ENCODE data around the gene COX7A1.
"Not testable (repeated sequence)": the region's sequence is repeated elsewhere in the genome, so short reads cannot be mapped to it uniquely, and the experiment has no call there.

The COX7A1 gene

DNA sequence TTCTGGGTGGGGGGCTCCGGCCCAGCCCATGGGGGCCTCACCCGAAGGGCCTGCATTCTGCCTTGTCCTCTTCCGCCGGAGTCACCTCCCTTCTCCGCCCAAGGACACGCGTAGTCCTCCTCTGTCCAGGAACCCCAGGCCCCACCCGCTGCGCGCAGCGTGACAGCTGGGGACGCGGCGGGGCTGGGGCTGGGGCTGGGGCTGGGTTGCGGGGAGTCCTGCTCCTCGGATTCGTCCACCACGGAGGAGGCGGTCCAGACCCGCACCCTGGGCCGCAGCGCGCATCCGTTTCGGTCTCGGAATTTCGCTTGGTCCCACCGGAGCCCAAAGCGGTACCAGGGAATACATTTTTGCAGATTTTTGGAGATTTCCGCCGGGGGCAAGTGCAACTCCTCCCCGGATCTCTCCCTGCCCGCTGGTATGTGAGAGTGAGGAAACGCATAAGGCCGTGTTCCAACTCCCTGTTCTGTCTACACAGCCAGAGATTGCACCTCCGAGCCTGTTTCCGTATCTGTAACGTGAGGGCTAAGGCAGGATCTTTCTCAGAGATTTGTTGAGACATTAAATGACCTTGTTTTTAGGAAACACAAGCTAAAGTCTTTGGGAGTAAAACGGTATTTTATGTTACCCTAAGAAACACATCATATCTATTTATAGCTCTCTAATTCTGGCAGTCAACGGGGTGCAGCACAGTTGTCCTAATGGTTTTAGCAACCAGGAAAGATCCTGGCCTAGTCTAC, at the start of gene COX7A1:
Gene COX7A1, minus strand, starts transcription at position 96 of the 740 bp plus-strand sequence. Its CDS starts 40 bp downstream, at position 56.
- no peaks in the 10 kb centered on the region for H3K27me3 ChIP-seq (ENCODE audit: control insufficient read depth, insufficient read depth, low read length)
- no CpG with 5 or more reads among the region's 40 CpGs for WGBS (ENCODE audit: insufficient coverage, insufficient read length)
- H3K36me3 ChIP-seq (ENCODE audit: control insufficient read depth, insufficient read depth, low read length), result peaks cover 14% of the 10 kb centered on the region; the same call in 1 of the 2 replicates
- H3K4me3 ChIP-seq (ENCODE audit: low read length), result no peak within 1 kb of the TSS
- H3K9me3 ChIP-seq (ENCODE audit: control insufficient read depth, insufficient read depth, low read length), result no peaks in the 10 kb centered on the region
- H3K4me1 ChIP-seq (ENCODE audit: control insufficient read depth, insufficient read depth, low read length), result no peaks in the 10 kb centered on the region
- no peak within 1 kb of the TSS for H3K27ac ChIP-seq (ENCODE audit: low read length)
- DNase-seq (ENCODE audit: low read depth, low spot score), result no peak

DNA sequence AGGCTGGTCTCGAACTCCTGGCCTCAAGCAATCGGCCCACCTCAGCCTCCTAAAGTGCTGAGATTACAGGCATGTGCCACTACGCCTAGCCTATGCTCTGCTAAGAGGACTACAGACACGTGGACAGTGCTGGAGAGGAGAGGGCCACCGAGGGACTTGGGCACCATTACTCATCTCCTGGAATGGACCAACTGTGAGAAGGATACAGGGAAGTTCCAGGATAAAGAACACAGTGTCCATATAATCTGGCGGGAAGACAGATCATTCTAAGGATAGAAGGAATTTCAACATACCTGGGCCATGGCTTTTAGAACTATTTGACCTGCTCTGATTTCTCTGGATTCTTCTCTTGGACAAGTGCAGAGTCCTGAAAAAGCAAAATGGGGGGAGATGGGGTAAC, 49.4 kb upstream of the COX7A1 start:
- Histone ChIP-seq H3K27me3 (ENCODE audit: control insufficient read depth, insufficient read depth, low read length) (no peaks in the 10 kb centered on the region), H3K4me1 (ENCODE audit: control insufficient read depth, insufficient read depth, low read length) (no peaks in the 10 kb centered on the region), H3K27ac (ENCODE audit: low read length) (no peak overlapping the region), H3K36me3 (ENCODE audit: control insufficient read depth, insufficient read depth, low read length) (no peaks in the 10 kb centered on the region), H3K9me3 (ENCODE audit: control insufficient read depth, insufficient read depth, low read length) (no peaks in the 10 kb centered on the region), H3K4me3 (ENCODE audit: low read length) (no peak overlapping the region)
- no CpG with 5 or more reads among the region's 6 CpGs for WGBS (ENCODE audit: insufficient coverage, insufficient read length)
- no peak for DNase-seq (ENCODE audit: low read depth, low spot score)

DNA sequence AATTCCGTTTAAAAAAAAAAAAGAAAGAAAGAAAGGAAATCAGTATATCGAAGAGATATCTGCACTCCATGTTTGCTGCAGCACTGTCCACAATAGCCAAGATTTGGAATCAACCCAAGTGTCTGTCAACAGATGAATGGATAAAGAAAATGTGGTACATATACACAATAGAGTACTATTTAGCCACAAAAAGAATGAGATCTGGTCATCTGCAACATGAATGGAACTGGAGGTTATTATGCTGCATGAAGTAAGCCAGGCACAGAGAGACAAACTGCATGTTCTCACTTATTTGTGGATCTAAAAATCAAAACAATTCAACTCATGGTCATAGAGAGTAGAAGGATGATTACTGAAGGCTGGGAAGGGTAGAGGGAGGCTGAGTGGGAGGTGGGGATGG, 45.9 kb upstream of the COX7A1 start:
- H3K9me3 ChIP-seq (ENCODE audit: control insufficient read depth, insufficient read depth, low read length), result no peaks in the 10 kb centered on the region
- no CpG with 5 or more reads among the region's 2 CpGs for WGBS (ENCODE audit: insufficient coverage, insufficient read length)
- H3K4me1 ChIP-seq (ENCODE audit: control insufficient read depth, insufficient read depth, low read length), result no peaks in the 10 kb centered on the region
- no peaks in the 10 kb centered on the region for H3K36me3 ChIP-seq (ENCODE audit: control insufficient read depth, insufficient read depth, low read length)
- H3K27ac ChIP-seq (ENCODE audit: low read length), result no peak overlapping the region
- H3K27me3 ChIP-seq (ENCODE audit: control insufficient read depth, insufficient read depth, low read length), result no peaks in the 10 kb centered on the region
- DNase-seq (ENCODE audit: low read depth, low spot score), result no peak
- no peak overlapping the region for H3K4me3 ChIP-seq (ENCODE audit: low read length)

GRCh38 chr19:36196249-36196648, 44.0 kb upstream of the COX7A1 start:
- no peaks in the 10 kb centered on the region for H3K9me3 ChIP-seq (ENCODE audit: control insufficient read depth, insufficient read depth, low read length)
- DNase-seq (ENCODE audit: low read depth, low spot score), result no peak
- no peak overlapping the region for H3K27ac ChIP-seq (ENCODE audit: low read length)
- H3K4me3 ChIP-seq (ENCODE audit: low read length), result no peak overlapping the region
- no CpG with 5 or more reads among the region's 2 CpGs for WGBS (ENCODE audit: insufficient coverage, insufficient read length)
- no peaks in the 10 kb centered on the region for H3K36me3 ChIP-seq (ENCODE audit: control insufficient read depth, insufficient read depth, low read length)
- H3K4me1 ChIP-seq (ENCODE audit: control insufficient read depth, insufficient read depth, low read length), result no peaks in the 10 kb centered on the region
- H3K27me3 ChIP-seq (ENCODE audit: control insufficient read depth, insufficient read depth, low read length), result no peaks in the 10 kb centered on the region

- H3K36me3 ChIP-seq (ENCODE audit: control insufficient read depth, insufficient read depth, low read length); H3K9me3 ChIP-seq (ENCODE audit: control insufficient read depth, insufficient read depth, low read length); DNase-seq (ENCODE audit: low read depth, low spot score); H3K4me3 ChIP-seq (ENCODE audit: low read length); H3K27me3 ChIP-seq (ENCODE audit: control insufficient read depth, insufficient read depth, low read length); H3K4me1 ChIP-seq (ENCODE audit: control insufficient read depth, insufficient read depth, low read length); H3K27ac ChIP-seq (ENCODE audit: low read length): not testable (repeated sequence)
- no CpG with 5 or more reads among the region's 5 CpGs for WGBS (ENCODE audit: insufficient coverage, insufficient read length)
Measured at GRCh38 chr19:36186722-36187121, 34.5 kb upstream of the COX7A1 start.

DNA sequence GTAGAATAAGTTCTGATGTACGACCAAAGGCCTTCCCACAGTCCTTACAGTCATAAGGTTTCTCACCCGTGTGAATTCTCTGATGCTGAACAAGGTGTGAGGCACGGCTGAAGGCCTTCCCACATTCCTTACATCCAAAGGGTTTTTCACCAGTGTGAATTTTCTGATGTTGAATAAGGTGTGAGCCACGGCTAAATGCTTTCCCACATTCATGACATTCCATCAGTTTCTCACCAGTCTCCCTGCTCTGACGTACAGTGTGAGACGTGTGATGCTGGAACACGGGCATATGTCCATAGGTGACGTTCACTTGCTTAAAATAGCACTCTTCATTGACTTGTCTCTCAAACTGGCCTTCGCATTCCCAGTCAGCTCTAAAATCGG, 31.0 kb upstream of the COX7A1 start:
- DNase-seq (ENCODE audit: low read depth, low spot score), result no peak
- Histone ChIP-seq H3K4me3 (ENCODE audit: low read length) (no peak overlapping the region), H3K36me3 (ENCODE audit: control insufficient read depth, insufficient read depth, low read length) (no peaks in the 10 kb centered on the region), H3K4me1 (ENCODE audit: control insufficient read depth, insufficient read depth, low read length) (peaks cover 1% of the 10 kb centered on the region; the same call in 1 of the 2 replicates), H3K27ac (ENCODE audit: low read length) (no peak overlapping the region), H3K9me3 (ENCODE audit: control insufficient read depth, insufficient read depth, low read length) (no peaks in the 10 kb centered on the region), H3K27me3 (ENCODE audit: control insufficient read depth, insufficient read depth, low read length) (no peaks in the 10 kb centered on the region)
- no CpG with 5 or more reads among the region's 10 CpGs for WGBS (ENCODE audit: insufficient coverage, insufficient read length)

DNA sequence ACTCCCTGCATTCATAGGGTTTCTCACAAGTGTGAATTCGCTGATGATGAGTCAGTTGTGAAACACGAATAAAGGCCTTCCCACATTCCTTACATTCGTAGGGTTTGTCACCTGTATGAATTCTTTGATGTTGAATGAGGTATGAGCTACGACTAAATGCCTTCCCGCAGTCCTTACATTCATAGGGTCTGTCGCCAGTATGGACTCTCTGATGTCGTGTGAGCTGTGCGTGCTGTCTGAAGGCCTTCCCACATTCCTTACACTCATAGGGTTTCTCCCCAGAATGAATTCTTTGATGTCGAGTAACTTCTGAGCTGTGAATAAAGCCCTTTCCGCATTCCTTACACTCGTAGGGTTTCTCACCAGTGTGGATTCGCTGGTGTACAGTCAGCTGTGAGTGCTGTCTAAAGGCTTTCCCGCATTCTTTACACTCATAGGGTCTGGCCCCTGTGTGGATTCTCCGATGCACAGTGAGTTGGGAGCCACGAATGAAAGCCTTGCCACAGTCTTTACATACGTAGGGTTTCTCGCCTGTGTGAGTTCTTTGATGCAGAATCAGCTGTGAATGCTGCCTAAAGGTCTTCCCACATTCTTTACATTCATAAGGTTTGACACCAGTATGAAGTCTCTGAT, 30.5 kb upstream of the COX7A1 start:
- no peak overlapping the region for H3K27ac ChIP-seq (ENCODE audit: low read length)
- DNase-seq (ENCODE audit: low read depth, low spot score), result no peak
- no CpG with 5 or more reads among the region's 17 CpGs for WGBS (ENCODE audit: insufficient coverage, insufficient read length)

GRCh38 chr19:36179077-36179476, 26.8 kb upstream of the COX7A1 start:
- H3K4me1 ChIP-seq (ENCODE audit: control insufficient read depth, insufficient read depth, low read length); H3K27me3 ChIP-seq (ENCODE audit: control insufficient read depth, insufficient read depth, low read length); H3K36me3 ChIP-seq (ENCODE audit: control insufficient read depth, insufficient read depth, low read length); H3K27ac ChIP-seq (ENCODE audit: low read length); H3K4me3 ChIP-seq (ENCODE audit: low read length); DNase-seq (ENCODE audit: low read depth, low spot score); H3K9me3 ChIP-seq (ENCODE audit: control insufficient read depth, insufficient read depth, low read length): not testable (repeated sequence)
- no CpG with 5 or more reads among the region's 2 CpGs for WGBS (ENCODE audit: insufficient coverage, insufficient read length)

More for the DNA sequence above, 30.5 kb upstream of the COX7A1 start:
- Histone ChIP-seq H3K9me3 (ENCODE audit: control insufficient read depth, insufficient read depth, low read length) (no peaks in the 10 kb centered on the region), H3K4me3 (ENCODE audit: low read length) (no peak overlapping the region), H3K4me1 (ENCODE audit: control insufficient read depth, insufficient read depth, low read length) (peaks cover 1% of the 10 kb centered on the region; the same call in 1 of the 2 replicates), H3K27me3 (ENCODE audit: control insufficient read depth, insufficient read depth, low read length) (no peaks in the 10 kb centered on the region), H3K36me3 (ENCODE audit: control insufficient read depth, insufficient read depth, low read length) (no peaks in the 10 kb centered on the region)

- no CpG with 5 or more reads among the region's 8 CpGs for WGBS (ENCODE audit: insufficient coverage, insufficient read length)
- H3K4me3 ChIP-seq (ENCODE audit: low read length); H3K27me3 ChIP-seq (ENCODE audit: control insufficient read depth, insufficient read depth, low read length); H3K4me1 ChIP-seq (ENCODE audit: control insufficient read depth, insufficient read depth, low read length); H3K27ac ChIP-seq (ENCODE audit: low read length); H3K36me3 ChIP-seq (ENCODE audit: control insufficient read depth, insufficient read depth, low read length); H3K9me3 ChIP-seq (ENCODE audit: control insufficient read depth, insufficient read depth, low read length); DNase-seq (ENCODE audit: low read depth, low spot score): not testable (repeated sequence)
Measured at GRCh38 chr19:36173846-36174245, 21.6 kb upstream of the COX7A1 start.

GRCh38 chr19:36172852-36173251, 20.6 kb upstream of the COX7A1 start:
- no peaks in the 10 kb centered on the region for H3K36me3 ChIP-seq (ENCODE audit: control insufficient read depth, insufficient read depth, low read length)
- no peaks in the 10 kb centered on the region for H3K9me3 ChIP-seq (ENCODE audit: control insufficient read depth, insufficient read depth, low read length)
- no CpG with 5 or more reads among the region's 5 CpGs for WGBS (ENCODE audit: insufficient coverage, insufficient read length)
- H3K4me3 ChIP-seq (ENCODE audit: low read length), result no peak overlapping the region
- no peaks in the 10 kb centered on the region for H3K27me3 ChIP-seq (ENCODE audit: control insufficient read depth, insufficient read depth, low read length)
- H3K27ac ChIP-seq (ENCODE audit: low read length), result no peak overlapping the region
- no peak for DNase-seq (ENCODE audit: low read depth, low spot score)
- no peaks in the 10 kb centered on the region for H3K4me1 ChIP-seq (ENCODE audit: control insufficient read depth, insufficient read depth, low read length)

All from iPS DF 6.9 (cell line).